ENCODE results near the gene ST6GALNAC3. TPM values are rescaled to one million over a fixed set of nuclear protein-coding genes. Genes with fewer than 3 reads are reported as not detected.
A peak's percentile ranks its signal among the peaks of the same experiment; 100 is the strongest.

Gene ST6GALNAC3
- polyA plus RNA-seq, 1 donor from 2014 or later = 0.99 TPM

- Mint-ChIP-seq H3K4me3 (no peak overlapping the region), H3K27me3 (no peaks in the 10 kb centered on the region), H3K36me3 (no peaks in the 10 kb centered on the region), H3K4me1 (peaks cover 0 to 12% (median 0%) of the 10 kb centered on the region in 3 donors), H3K27ac (no peak overlapping the region), H3K9me3 (peaks cover 0 to 4% (median 0%) of the 10 kb centered on the region in 3 donors)
Measured at GRCh38 chr1:76666499-76666898, 592.0 kb downstream of the ST6GALNAC3 start.

DNA sequence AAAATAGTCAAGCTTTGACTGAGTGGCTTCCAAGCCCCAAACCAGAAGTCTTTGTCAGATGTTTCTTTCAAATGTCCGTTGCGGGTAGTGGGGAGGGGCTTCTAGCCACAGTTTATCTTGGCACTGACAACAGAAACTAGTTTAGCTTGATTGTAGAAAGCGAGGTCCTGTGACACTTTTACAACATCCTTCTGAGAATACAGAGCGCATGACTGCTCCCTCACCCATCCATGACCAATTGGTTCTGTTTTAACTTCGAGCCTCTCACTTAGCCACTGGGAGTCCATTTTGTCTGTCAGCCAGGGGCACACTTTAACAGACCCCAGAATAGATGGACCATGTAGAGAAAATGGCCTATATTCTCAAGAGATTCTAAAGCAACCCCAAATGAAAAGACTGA is 593.5 kb downstream of the ST6GALNAC3 start:
- Mint-ChIP-seq H3K36me3 (no peaks in the 10 kb centered on the region), H3K9me3 (peaks cover 0 to 4% (median 0%) of the 10 kb centered on the region in 3 donors), H3K4me3 (peak overlapping the region in 2 of 4 donors; percentile 44 to 56), H3K27ac (peak overlapping the region in 1 of 3 donors; percentile 3), H3K4me1 (peaks cover 0 to 12% (median 0%) of the 10 kb centered on the region in 3 donors), H3K27me3 (no peaks in the 10 kb centered on the region)

DNA sequence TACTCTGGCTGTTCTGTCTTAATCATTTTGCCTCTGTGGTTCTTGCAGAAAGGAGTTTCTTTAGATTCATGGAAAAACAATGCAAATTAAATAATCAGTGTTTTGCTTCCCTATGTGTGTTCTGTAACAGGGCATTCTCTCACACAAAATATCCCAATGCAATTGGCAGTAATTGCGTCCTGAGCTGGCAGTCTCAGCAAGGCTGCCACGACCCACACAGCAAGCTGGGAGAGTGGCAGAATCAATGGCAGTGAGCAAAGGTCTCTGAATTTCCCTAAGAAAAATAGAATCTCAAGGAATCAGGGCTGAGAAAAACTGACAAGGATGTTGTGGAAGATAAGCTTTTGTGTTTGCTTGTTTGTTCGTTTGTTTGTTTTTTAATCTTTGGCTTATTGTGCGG is 594.6 kb downstream of the ST6GALNAC3 start:
- peaks cover 0 to 12% (median 0%) of the 10 kb centered on the region in 3 donors for H3K4me1 Mint-ChIP-seq
- peak overlapping the region in 1 of 4 donors; percentile 4 for H3K4me3 Mint-ChIP-seq
- H3K36me3 Mint-ChIP-seq = no peaks in the 10 kb centered on the region
- no peaks in the 10 kb centered on the region for H3K27me3 Mint-ChIP-seq
- H3K27ac Mint-ChIP-seq = peak overlapping the region in 1 of 3 donors; percentile 67
- H3K9me3 Mint-ChIP-seq = peaks cover 0 to 3% (median 0%) of the 10 kb centered on the region in 3 donors

- H3K4me3 Mint-ChIP-seq = no peak overlapping the region
- H3K9me3 Mint-ChIP-seq = no peaks in the 10 kb centered on the region
- peaks cover 0 to 12% (median 0%) of the 10 kb centered on the region in 3 donors for H3K4me1 Mint-ChIP-seq
- peak overlapping the region in 1 of 3 donors; percentile 67 for H3K27ac Mint-ChIP-seq
- H3K36me3 Mint-ChIP-seq = no peaks in the 10 kb centered on the region
- H3K27me3 Mint-ChIP-seq = peaks cover 1% of the 10 kb centered on the region
Measured at GRCh38 chr1:76669624-76670315, 595.2 kb downstream of the ST6GALNAC3 start.

DNA sequence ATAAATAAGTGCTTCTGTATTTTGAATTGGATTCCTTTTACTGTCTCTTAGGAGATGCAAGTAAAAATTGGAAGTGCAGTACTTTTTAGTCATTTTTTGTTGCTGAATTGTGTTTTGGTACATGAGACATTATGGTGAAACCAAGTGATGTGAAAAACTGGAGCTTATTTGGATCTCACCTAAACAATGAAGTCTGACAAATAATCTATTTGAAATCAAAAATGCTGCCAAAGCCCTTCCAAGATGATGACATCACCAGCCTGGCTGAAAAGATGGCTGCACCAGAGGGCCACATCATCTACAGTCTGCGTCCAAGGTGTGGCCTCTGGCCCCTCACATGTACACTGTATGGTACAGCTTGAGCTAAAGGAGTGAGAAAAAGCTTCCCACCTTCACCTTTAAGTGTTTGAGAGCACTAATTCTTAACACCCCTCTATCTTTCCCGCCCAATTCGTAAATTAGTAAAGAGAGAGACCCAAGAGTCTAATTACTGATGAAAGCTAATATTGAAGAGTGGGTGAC is 600.2 kb downstream of the ST6GALNAC3 start:
- no peak overlapping the region for H3K4me3 Mint-ChIP-seq
- H3K36me3 Mint-ChIP-seq = no peaks in the 10 kb centered on the region

DNA sequence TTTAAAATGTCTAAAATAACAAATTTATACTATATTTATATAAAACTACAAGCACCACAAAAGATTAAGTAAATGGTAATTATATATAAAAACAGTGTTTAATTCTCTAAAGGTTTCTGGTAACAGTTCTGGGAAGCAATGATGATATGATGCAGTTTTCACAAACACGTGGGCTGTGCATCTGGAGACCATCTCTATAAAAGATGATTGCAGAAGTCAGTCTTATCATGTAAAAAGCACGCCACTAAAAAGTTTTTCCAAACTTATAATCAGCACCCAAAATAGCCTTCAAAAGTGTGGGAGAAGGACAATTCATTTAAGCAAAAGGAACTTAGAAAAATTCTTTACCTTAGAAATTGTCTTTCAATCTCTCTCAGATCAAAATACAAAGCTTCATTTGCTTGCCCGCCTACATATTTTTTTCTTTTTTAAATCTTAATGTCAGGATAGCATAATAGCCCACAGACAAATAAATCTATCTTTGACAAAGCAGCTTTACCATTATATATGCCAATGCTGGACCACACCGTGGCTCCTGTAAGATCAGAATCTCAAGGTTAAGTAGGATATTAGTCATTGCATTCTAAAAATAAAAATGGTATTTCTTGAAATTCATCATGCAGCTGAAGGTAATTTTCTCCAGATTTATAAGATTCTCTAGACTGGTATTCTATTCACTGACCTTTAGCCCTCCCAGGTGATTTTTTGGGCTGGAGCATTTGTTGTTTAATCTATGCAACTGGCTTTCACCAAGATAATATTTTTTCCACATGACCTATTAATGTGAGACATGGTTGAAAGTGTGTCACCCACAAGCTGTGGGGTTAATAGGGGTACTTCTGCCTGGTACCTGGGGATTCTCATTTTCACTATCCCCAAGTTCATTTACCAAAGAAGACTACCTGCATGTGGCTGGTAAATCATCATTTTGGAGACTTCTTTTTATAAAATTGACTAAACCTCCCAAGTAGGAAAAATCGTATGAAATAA is 603.2 kb downstream of the ST6GALNAC3 start:
- Mint-ChIP-seq H3K9me3 (no peaks in the 10 kb centered on the region), H3K4me3 (no peak overlapping the region), H3K36me3 (no peaks in the 10 kb centered on the region)

More for the DNA sequence above, 600.2 kb downstream of the ST6GALNAC3 start:
- H3K9me3 Mint-ChIP-seq = no peaks in the 10 kb centered on the region
- H3K4me1 Mint-ChIP-seq = no peaks in the 10 kb centered on the region
- peaks cover 3% of the 10 kb centered on the region for H3K27me3 Mint-ChIP-seq
- no peak overlapping the region for H3K27ac Mint-ChIP-seq

DNA sequence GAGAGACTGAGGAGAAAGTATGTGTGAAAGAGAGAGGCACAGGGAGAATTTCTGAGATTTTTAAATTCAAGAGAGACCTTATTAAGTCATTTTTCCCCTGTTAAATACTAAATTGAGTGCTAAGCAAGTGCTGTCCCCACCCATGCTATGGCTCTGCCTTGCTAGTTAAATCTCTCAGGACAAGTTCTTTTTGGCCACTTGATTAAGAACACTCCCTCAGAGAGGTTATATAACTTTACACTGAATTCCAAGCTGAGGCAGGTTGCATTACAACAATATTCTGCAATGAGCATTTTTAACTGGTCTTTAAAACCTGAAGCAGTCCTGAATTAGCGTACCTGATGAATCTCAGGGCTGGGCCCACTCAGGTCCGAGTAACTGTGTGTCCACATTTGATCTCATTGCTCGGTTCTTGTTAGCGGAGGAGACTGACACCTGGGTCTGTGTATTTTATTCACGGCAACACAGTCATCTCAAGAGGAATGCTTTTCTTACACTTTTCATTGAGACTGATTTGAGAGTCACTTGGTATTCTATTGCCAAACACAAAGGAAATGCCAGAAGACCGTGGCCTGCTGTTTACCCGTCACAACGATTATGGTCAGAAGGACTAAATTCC is 605.1 kb downstream of the ST6GALNAC3 start:
- Mint-ChIP-seq H3K27ac (no peak overlapping the region), H3K4me3 (no peak overlapping the region), H3K27me3 (peaks cover 3% of the 10 kb centered on the region), H3K4me1 (no peaks in the 10 kb centered on the region), H3K9me3 (no peaks in the 10 kb centered on the region), H3K36me3 (no peaks in the 10 kb centered on the region)

More for the DNA sequence above, 603.2 kb downstream of the ST6GALNAC3 start:
- peaks cover 3% of the 10 kb centered on the region for H3K27me3 Mint-ChIP-seq
- H3K4me1 Mint-ChIP-seq = no peaks in the 10 kb centered on the region
- H3K27ac Mint-ChIP-seq = no peak overlapping the region

DNA sequence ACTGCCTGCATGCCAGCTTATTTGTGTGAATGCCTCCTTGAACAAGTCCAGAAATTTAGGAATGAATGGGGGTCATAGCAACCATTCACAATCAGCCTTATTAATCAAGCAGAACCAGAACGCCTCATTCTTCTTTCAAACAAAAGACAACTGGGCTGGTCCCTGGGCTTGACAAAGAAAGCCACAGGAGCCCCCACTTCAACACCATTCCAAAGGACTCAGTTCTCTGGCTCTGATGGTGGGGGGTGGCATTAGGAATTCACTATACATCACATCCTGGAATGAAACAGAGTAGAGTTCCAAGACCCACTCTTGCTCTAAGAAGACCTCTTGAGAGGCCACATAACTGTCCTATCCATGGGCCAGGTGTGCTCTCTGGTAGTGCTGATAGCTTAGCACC is 606.1 kb downstream of the ST6GALNAC3 start:
- Mint-ChIP-seq H3K36me3 (no peaks in the 10 kb centered on the region), H3K9me3 (no peaks in the 10 kb centered on the region), H3K27me3 (no peaks in the 10 kb centered on the region), H3K4me1 (no peaks in the 10 kb centered on the region), H3K27ac (no peak overlapping the region), H3K4me3 (no peak overlapping the region)

GRCh38 chr1:76682138-76682537 is 607.6 kb downstream of the ST6GALNAC3 start:
- no peaks in the 10 kb centered on the region for H3K27me3 Mint-ChIP-seq
- H3K27ac Mint-ChIP-seq = no peak overlapping the region
- no peaks in the 10 kb centered on the region for H3K9me3 Mint-ChIP-seq
- no peak overlapping the region for H3K4me3 Mint-ChIP-seq
- H3K36me3 Mint-ChIP-seq = no peaks in the 10 kb centered on the region
- no peaks in the 10 kb centered on the region for H3K4me1 Mint-ChIP-seq

Other genes with a start within 250 kb of the ST6GALNAC3 start
- gene ASB17, start 142.3 kb upstream of the ST6GALNAC3 start, polyA plus RNA-seq = not detected